HEK293 (cell line): Measurements from ENCODE around the gene ZBED4.

Experiments used
- CTCF ChIA-PET: fragments of 350-600 bp; formaldehyde crosslinking; extraction: SDS; loops from one replicate; lab custom pipeline; 2021; ENCODE audit warnings: antibody characterized with exemption; lab: Yijun Ruan, JAX
- POLR2A ChIA-PET: fragments of 300-600 bp; formaldehyde crosslinking; extraction: SDS; loops from one replicate; lab custom pipeline; 2020; ENCODE audit warnings: antibody characterized with exemption, inconsistent platforms; lab: Yijun Ruan, JAX
- H3K27ac ChIP-seq: fragments of 200-500 bp; sonication (Bioruptor generic); 2 replicates; pipeline ENCODE4 v1.5.1; 2014; ENCODE audit warnings: low read depth, low read length, control low read depth, inconsistent platforms; ENCODE audit errors: extremely low read depth
- H3K36me3 ChIP-seq, 2 experiments: fragments of 200-500 bp in 1 of 2; sonication (Bioruptor generic) in 1 of 2; 1 replicate in 1 of 2; 2 replicates in 1 of 2; pipeline ENCODE4 v1.5.1; 2014 to 2017; ENCODE audit warnings: inconsistent platforms in 2 of 2, low read length in 2 of 2; ENCODE audit not compliant: control insufficient read depth in 2 of 2, insufficient read depth in 1 of 2
- H3K4me1 ChIP-seq: fragments of 200-500 bp; sonication (Bioruptor generic); 2 replicates; pipeline ENCODE4 v1.5.1; 2014; ENCODE audit warnings: mild to moderate bottlenecking, low read length, inconsistent platforms; ENCODE audit not compliant: control insufficient read depth, insufficient read depth
- H3K4me3 ChIP-seq: 2 replicates; pipeline ENCODE4 v1.5.1; 2011; ENCODE audit warnings: low read depth, mild to moderate bottlenecking, control low read depth, low read length, moderate library complexity
- H3K9me3 ChIP-seq: fragments of 200-500 bp; sonication (Bioruptor generic); 2 replicates; pipeline ENCODE4 v1.5.1; 2014; ENCODE audit warnings: low read depth, low read length, inconsistent platforms; ENCODE audit not compliant: control insufficient read depth, insufficient read depth
- BCL11B ChIP-seq: fragments of 450-650 bp; formaldehyde crosslinking; IDR thresholded peaks from 2 replicates; pipeline ENCODE4 v1.5.1; 2016; ENCODE audit warnings: low read depth, missing biosample characterization, missing genetic modification characterization
- CTCF ChIP-seq: fragments of 450-650 bp; formaldehyde crosslinking; IDR thresholded peaks from 2 replicates; pipeline ENCODE4 v1.5.1; 2016; ENCODE audit warnings: missing biosample characterization, missing genetic modification characterization
- HIC1 ChIP-seq: fragments of 450-650 bp; formaldehyde crosslinking; IDR thresholded peaks from 2 replicates; pipeline ENCODE4 v1.5.1; 2016; ENCODE audit warnings: missing biosample characterization, missing genetic modification characterization
- KLF8 ChIP-seq: fragments of 450-650 bp; formaldehyde crosslinking; IDR thresholded peaks from 2 replicates; pipeline ENCODE4 v1.5.1; 2016; ENCODE audit warnings: missing biosample characterization, missing genetic modification characterization
- PRDM2 ChIP-seq: fragments of 450-650 bp; formaldehyde crosslinking; IDR thresholded peaks from 2 replicates; pipeline ENCODE4 v1.5.1; 2016; ENCODE audit warnings: missing biosample characterization, missing genetic modification characterization, borderline replicate concordance
- SCRT2 ChIP-seq: fragments of 450-650 bp; formaldehyde crosslinking; IDR thresholded peaks from 2 replicates; pipeline ENCODE4 v1.5.1; 2016; ENCODE audit warnings: missing biosample characterization, missing genetic modification characterization
- ZBTB8A ChIP-seq: fragments of 450-650 bp; formaldehyde crosslinking; IDR thresholded peaks from 2 replicates; pipeline ENCODE4 v1.5.1; 2016; ENCODE audit warnings: missing biosample characterization, missing genetic modification characterization
- ZFP37 ChIP-seq: fragments of 450-650 bp; formaldehyde crosslinking; IDR thresholded peaks from 2 replicates; pipeline ENCODE4 v1.5.1; 2016; ENCODE audit warnings: missing biosample characterization, missing genetic modification characterization
- ZNF121 ChIP-seq: fragments of 450-650 bp; formaldehyde crosslinking; IDR thresholded peaks from 2 replicates; pipeline ENCODE4 v1.5.1; 2016; ENCODE audit warnings: missing biosample characterization, missing genetic modification characterization
- ZNF132 ChIP-seq: fragments of 450-650 bp; formaldehyde crosslinking; IDR thresholded peaks from 2 replicates; pipeline ENCODE4 v1.5.1; 2017; ENCODE audit warnings: missing biosample characterization, missing genetic modification characterization, borderline replicate concordance
- ZNF148 ChIP-seq: fragments of 450-650 bp; formaldehyde crosslinking; IDR thresholded peaks from 2 replicates; pipeline ENCODE4 v1.5.0; 2017; ENCODE audit warnings: missing biosample characterization, missing genetic modification characterization, borderline replicate concordance
- ZNF202 ChIP-seq: fragments of 450-650 bp; formaldehyde crosslinking; IDR thresholded peaks from 2 replicates; pipeline ENCODE4 v1.5.1; 2016; ENCODE audit warnings: missing biosample characterization, missing genetic modification characterization, borderline replicate concordance
- ZNF266 ChIP-seq: fragments of 450-650 bp; formaldehyde crosslinking; IDR thresholded peaks from 2 replicates; pipeline ENCODE4 v1.5.1; 2016; ENCODE audit warnings: missing biosample characterization, missing genetic modification characterization, low read depth
- ZNF280C ChIP-seq: fragments of 450-650 bp; formaldehyde crosslinking; IDR thresholded peaks from 2 replicates; pipeline ENCODE4 v1.5.1; 2016; ENCODE audit warnings: missing biosample characterization, missing genetic modification characterization
- ZNF510 ChIP-seq: fragments of 450-650 bp; formaldehyde crosslinking; IDR thresholded peaks from 2 replicates; pipeline ENCODE4 v1.5.1; 2018; ENCODE audit warnings: mild to moderate bottlenecking, missing genetic modification characterization, missing biosample characterization; ENCODE audit not compliant: insufficient replicate concordance
- ZNF513 ChIP-seq: fragments of 450-650 bp; IDR thresholded peaks from 2 replicates; pipeline ENCODE4 v1.5.1; 2018; ENCODE audit warnings: missing biosample characterization, missing genetic modification characterization
- ZNF571 ChIP-seq: fragments of 450-650 bp; formaldehyde crosslinking; IDR thresholded peaks from 2 replicates; pipeline ENCODE4 v1.5.0; 2017; ENCODE audit warnings: missing biosample characterization, missing genetic modification characterization

ZBED4 gene

GRCh38 chr22:49929211-49929979, 75.8 kb downstream of the ZBED4 start (continued):
- TF ChIP-seq CTCF (0 out of 2 replicates have a peak, but pooled peaks have one; percentile 12), ZNF121 (tag by site-specific recombination) (0 out of 2 replicates have a peak, but pooled peaks have one; percentile 23), ZNF202 (no peak), PRDM2 (no peak), ZNF148 (tag by site-specific recombination) (no peak), ZNF571 (tag by site-specific recombination) (no peak), ZNF132 (tag by site-specific recombination) (no peak), ZNF266 (tag by site-specific recombination) (no peak), ZFP37 (tag by site-specific recombination) (no peak)

- ChIA-PET CTCF (interaction anchor here (0.5 to 4.5 kb wide), 25 partner anchors 10 to 703 kb away, joined by 3 to 67 read pairs (median 4); no protein-coding TSS in a partner anchor), POLR2A (interaction anchor here (0.9 to 1.6 kb wide), 2 partner anchors 22 to 37 kb away, joined by 3 to 4 read pairs; no protein-coding TSS in a partner anchor)
- Histone ChIP-seq H3K36me3 (peaks cover 0 to 15% of the 10 kb centered on the region in 2 experiments; a peak in 1 of 3 replicates), H3K9me3 (no peaks in the 10 kb centered on the region), H3K4me3 (no peak overlapping the region), H3K27ac (no peak overlapping the region), H3K4me1 (no peaks in the 10 kb centered on the region)
- TF ChIP-seq ZNF280C (tag by site-specific recombination) (no peak), KLF8 (tag by site-specific recombination) (no peak), ZBTB8A (tag by site-specific recombination) (no peak), ZNF513 (tag by site-specific recombination) (no peak), HIC1 (tag by site-specific recombination) (peak; percentile 29; the same call in 1 of the 2 replicates), BCL11B (tag by site-specific recombination) (0 out of 2 replicates have a peak, but pooled peaks have one; percentile 6), SCRT2 (tag by site-specific recombination) (peak; percentile 62; the same call in 1 of the 2 replicates), ZNF510 (tag by site-specific recombination) (no peak)
Observed at GRCh38 chr22:49929994-49930575, 76.4 kb downstream of the ZBED4 start.
